Lower leg skin (tissue), 4 donors: ENCODE results near the gene SOHLH1. TPM values are rescaled to one million over a fixed set of nuclear protein-coding genes. Genes with fewer than 3 reads are reported as not detected.

Experiments
- DNase-seq, 2 donors: peaks; one replicate each; pipeline ENCODE4 v3.0.0-alpha.2; 2019; ENCODE audit warnings: low spot score in 2 of 2
- H3K4me3 ChIP-seq: fragments of 200-600 bp; sonication (generic); 2 replicates; pipeline ENCODE4 v1.5.1; 2017; ENCODE audit warnings: mild to moderate bottlenecking, low read depth; ENCODE audit not compliant: poor library complexity, severe bottlenecking
- POLR2A ChIP-seq, 2 donors: fragments of 450-650 bp; IDR thresholded peaks; one replicate each; pipeline ENCODE4 v1.6.1; 2016 to 2017; ENCODE audit warnings: antibody characterized with exemption in 2 of 2, mild to moderate bottlenecking in 1 of 2, moderate library complexity in 1 of 2
- WGBS, 2 donors: methylation state at CpG; one replicate each; pipeline ENCODE4 v1.1.5; 2018; 5-methylcytosine and 5-hydroxymethylcytosine counted together
- intact Hi-C: fragments of 100-400 bp; cut with DNase I; formaldehyde crosslinking; loops from one replicate; pipeline ENCODE4 v1.15.0; 2023; ENCODE audit warnings: low total_unique reads
- total RNA-seq, 4 donors: library from RNA; depleted of rRNA; stranded (reverse); fragments of >200 nt; gene quantifications; one replicate each; pipeline ENCODE4 v1.1.0, GENCODE V29; 2016
- TF ChIP-seq, protein P1 (sequence below), 3 donors: fragments of 450-650 bp; IDR thresholded peaks; one replicate each; pipeline ENCODE4 v1.5.1; 2016; ENCODE audit warnings: antibody characterized with exemption in 3 of 3, mild to moderate bottlenecking in 3 of 3, moderate library complexity in 2 of 3

SOHLH1 gene
- total RNA-seq, 4 donors from 2014 or later: 0.71 TPM; not detected in 3

DNA sequence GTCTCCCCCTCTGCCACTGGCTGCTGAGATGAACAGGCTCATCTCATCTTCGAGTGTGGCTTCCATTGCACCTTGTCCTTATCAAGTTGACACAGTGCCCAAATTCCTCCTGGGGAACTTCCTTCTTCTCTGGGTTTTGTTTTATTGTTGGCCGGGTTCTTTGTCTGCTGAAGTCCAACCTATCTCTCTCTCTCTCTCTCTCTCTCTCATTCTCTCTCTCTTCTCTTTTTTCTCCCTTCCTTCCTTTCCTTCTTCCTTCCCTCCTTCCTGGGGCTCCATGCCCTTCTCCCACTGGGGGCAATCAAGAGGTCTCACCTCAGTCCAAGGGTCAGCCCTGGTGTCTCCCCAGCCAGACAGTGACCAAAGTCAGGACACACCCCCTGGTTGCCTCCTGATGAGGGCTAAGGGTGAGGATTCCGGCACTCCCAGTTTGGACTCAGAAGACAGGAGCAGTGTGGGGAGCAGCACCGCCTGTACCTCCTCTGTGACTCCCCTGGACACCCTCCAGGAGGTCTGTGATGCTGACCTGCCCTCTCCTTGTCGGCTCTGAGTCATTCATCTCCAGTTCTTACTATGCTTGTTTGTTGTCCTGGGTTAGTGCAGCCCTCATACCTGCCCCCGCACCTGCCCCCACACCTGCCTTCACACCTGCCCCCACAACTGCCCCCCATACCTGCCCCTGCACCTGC is 33.4 kb upstream of the SOHLH1 start:
- intact Hi-C loops: no loop called here
- 75 to 78% methylated on average over 6 of the region's 6 CpGs for WGBS, 2 donors
- no peak for DNase-seq
- TF ChIP-seq, protein P1, sequence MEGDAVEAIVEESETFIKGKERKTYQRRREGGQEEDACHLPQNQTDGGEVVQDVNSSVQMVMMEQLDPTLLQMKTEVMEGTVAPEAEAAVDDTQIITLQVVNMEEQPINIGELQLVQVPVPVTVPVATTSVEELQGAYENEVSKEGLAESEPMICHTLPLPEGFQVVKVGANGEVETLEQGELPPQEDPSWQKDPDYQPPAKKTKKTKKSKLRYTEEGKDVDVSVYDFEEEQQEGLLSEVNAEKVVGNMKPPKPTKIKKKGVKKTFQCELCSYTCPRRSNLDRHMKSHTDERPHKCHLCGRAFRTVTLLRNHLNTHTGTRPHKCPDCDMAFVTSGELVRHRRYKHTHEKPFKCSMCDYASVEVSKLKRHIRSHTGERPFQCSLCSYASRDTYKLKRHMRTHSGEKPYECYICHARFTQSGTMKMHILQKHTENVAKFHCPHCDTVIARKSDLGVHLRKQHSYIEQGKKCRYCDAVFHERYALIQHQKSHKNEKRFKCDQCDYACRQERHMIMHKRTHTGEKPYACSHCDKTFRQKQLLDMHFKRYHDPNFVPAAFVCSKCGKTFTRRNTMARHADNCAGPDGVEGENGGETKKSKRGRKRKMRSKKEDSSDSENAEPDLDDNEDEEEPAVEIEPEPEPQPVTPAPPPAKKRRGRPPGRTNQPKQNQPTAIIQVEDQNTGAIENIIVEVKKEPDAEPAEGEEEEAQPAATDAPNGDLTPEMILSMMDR (IDR thresholded peaks at IDR 0.05): no peak
- no peak for TF ChIP-seq POLR2A (IDR thresholded peaks at IDR 0.05)
- H3K4me3 ChIP-seq: no peak overlapping the region

DNA sequence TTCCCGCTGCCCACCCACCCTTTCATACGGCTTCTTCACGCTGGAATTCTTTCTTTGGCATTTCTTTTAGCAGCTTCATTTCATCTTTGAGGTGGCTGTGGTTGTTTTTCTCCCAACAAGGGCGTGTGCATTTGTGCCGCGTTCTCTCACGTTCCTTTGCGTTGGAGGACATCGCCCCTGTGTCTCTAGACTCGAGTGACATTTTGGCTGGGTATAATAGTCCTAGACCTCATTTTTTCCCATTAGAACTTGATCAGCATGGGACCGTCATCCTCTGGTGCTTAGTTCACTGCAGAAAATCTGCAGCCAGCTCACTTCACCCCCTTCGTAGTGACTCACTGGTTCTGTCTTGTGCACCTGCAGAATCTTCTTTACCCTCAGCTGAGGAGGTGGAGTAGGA is 32.2 kb upstream of the SOHLH1 start:
- no peak overlapping the region for H3K4me3 ChIP-seq
- WGBS, 2 donors: 89 to 93% methylated on average over 12 of the region's 12 CpGs
- DNase-seq: no peak
- intact Hi-C loops: no loop called here
- TF ChIP-seq, protein P1 (IDR thresholded peaks at IDR 0.05): no peak
- no peak for TF ChIP-seq POLR2A (IDR thresholded peaks at IDR 0.05)

DNA sequence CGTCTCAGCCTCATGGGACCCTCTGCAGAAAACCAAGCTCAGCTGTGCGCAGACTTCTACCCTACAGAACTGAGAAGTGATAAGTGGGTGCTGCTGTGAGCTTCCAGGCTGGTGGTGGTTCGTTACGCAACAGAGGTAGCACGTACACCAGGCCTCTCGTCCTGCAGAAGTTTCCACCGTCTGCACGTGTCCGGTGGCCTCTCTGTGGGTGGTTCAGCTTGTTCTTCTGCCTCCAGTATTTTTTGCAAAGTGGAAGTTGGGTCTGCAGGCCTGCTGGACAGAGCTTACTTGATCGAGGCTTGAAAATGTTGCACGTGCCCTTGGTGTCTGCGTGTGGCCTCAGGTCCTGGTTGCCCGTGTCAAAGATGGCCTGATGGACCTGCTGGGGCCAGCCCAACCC is 30.2 kb upstream of the SOHLH1 start:
- intact Hi-C loops: no loop called here
- no peak overlapping the region for H3K4me3 ChIP-seq
- no peak for DNase-seq
- TF ChIP-seq, protein P1 (IDR thresholded peaks at IDR 0.05): no peak
- TF ChIP-seq POLR2A (IDR thresholded peaks at IDR 0.05): no peak
- 58 to 68% methylated on average over 13 of the region's 13 CpGs for WGBS, 2 donors

DNA sequence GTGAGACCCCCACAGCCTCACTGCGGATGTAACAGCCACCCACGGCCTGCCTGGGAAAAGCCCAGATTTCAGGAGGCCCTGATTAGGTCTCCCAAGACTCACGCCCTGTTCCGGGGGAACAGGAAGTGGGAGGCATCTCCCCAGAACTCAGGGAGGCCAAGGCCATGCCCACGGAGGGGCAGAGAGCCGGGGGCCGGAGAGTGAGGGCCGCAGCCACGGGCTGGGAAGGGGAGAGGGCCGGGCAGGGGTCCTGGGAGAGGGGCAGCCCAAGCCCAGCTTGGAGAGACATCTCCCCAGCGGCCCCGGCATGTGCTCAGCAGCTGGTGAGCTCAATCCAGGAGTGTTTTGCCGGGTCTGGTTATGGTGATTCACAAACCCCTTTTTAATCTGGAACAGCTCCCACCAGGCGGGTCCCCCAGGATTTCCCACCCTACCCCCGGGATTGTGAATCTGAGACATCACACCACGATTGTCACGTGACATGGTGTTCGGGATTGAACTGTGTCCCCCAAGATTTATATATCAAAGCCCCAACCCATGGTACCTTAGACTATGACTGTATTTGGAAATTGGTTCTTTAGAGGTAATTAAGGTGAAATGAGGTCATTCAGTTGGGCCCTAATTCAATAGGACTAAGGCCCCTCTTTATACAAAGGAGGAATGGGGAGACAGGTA is 29.3 kb upstream of the SOHLH1 start:
- no peak overlapping the region for H3K4me3 ChIP-seq
- 45 to 49% methylated on average over 12 to 18 of the region's 18 CpGs for WGBS, 2 donors
- DNase-seq: no peak
- intact Hi-C loops: no loop called here
- TF ChIP-seq, protein P1 (IDR thresholded peaks at IDR 0.05): no peak
- TF ChIP-seq POLR2A (IDR thresholded peaks at IDR 0.05): no peak

DNA sequence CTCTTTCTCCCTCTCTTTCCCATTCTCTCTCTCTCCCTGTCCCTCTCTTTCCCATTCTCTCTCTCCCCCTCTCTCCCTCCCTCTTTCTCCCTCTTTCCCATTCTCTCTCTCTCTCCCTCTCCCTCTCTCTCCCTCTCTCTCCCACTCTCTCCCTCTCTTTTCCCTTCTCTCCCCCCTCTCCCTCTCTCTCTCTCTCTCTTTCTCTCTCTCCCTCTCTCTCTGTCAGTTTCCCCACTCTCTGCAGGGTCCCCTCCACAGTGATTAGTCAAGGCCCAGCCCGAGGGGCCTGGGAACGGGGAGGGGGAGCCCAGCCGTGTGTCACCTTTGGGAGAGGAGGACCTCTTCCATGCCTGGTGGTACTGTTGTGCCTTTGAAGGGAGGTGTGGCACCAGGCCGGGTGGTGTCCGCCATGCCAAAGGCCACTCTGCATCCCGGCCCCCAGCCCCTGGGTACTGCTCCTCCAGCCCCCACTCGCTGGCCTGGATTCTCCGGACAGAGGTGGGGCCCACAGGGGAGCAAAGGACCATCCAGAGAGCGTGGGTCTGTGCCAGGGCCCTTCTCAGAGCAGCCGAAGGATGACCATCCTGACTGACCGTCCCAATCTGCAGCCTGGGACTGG is 28.1 kb upstream of the SOHLH1 start:
- WGBS, 2 donors: 47 to 52% methylated on average over 11 of the region's 11 CpGs
- intact Hi-C loops: no loop called here
- no peak overlapping the region for H3K4me3 ChIP-seq
- no peak for DNase-seq
- TF ChIP-seq POLR2A (IDR thresholded peaks at IDR 0.05): no peak
- TF ChIP-seq, protein P1 (IDR thresholded peaks at IDR 0.05): no peak
